NCI-H82 treated with DMSO at 0.1 percent for 48 hours (cell line): ENCODE results near the gene TWF2.

Experiments
- DNase-seq: peaks from one replicate; lab custom pipeline; 2025; ENCODE audit not compliant: unreplicated experiment; lab: John Stamatoyannopoulos, UW

Gene TWF2

DNA sequence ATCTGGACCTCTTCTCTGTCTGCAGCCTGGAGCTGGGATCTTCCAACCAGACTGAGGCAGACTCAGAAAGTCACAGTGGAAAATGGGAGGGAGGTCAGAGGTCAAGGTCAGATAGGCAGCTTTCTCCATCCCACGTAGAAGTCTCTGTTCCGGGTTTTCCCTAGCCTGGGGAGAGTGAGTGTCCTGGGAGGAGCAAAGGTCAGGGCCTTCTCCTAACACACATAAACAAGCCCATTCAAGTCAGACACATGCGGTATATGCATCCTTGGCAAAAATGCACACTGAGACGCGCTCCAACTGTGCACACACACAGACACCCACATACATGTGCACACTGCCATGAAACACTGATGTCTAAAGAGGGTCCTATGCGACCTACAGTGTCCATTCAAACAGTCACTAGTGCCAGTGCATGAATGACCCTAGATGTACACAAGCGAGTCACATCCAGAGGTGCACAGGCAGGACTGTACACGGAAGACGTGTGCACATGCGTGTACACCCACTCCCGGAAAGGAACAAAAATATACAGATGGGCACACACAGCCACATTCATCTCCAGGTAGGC lies 681 bp downstream of the TWF2 start:
- DNase-seq: no peak

DNA sequence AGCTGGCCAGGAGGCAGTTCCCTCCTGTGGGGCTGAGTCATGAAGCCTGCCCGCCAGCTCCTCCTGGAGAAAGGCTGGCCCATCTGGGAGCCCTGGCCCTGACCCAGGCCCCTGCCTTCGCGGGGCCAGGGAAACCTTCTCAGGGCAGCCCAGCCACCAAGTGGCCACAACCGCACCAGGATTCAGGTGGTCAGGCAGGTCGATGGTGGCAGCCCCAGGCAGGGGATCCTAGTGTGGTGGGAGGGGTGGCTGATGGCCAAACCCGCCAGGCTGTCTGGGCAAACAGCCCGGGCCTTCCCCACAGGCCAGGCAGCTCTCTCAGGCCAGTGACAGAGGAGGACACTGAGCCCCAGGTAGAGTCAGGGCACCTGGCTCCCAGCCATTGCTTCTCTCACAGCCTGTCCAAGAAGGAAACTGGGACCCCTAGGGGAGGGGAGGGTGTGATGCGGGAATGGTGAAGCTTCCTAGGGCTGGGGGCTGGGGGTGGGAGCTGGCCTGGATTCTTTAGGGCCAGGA lies 1.2 kb downstream of the TWF2 start:
- no peak for DNase-seq

DNA sequence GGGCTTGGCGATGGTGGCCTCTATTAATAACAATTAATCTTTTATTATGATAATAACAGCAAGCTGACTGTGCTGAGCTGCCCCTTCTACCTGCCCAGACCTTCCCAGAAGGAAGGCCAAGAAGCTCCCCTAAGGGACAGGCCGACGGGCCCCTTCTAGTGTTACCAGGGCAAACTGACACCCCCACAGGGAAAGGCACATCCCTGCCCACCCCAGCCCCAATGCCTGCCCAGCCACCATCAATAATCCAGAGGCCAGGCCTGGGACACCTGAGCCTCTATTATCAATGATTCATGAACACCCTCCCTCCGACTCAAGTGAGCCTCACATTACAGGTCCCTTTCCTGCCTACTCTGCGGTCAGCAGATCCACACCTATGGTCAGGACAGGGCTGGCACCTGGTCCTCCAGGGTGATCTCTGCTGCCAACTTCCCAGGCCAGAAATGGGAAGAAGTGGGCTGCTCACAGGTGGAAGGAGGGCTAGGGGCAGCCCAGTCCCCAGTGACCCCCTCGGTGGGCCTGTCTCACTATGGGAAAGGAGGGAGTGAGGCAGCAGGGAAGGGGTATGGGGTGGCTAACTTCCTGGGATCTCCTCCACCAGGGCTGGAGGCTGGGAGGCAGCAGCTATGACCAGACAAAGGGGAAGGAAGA lies 1.8 kb downstream of the TWF2 start:
- DNase-seq: no peak

DNA sequence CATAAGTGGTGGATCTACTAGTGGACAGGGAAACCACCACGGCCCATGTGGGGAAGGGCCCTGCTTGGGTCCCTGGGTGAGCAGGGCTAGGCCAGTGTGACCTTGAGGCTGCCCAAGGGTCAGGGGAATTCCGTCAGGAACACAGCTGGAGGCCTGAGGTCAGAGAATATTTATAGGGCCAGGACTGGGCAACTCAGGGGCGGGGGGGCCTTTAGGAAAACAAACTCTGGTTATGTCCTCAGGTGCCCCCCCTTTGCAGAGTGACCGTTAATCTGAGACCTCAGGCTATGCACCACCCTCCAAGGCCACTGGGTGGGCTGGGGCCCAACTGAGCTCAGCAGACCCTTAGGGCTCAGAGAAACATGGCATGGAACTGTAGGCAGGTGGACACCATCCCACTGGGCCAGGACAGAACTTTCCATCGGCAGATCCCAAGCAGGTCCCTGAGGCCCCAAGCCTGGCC lies 2.5 kb downstream of the TWF2 start:
- no peak for DNase-seq

DNA sequence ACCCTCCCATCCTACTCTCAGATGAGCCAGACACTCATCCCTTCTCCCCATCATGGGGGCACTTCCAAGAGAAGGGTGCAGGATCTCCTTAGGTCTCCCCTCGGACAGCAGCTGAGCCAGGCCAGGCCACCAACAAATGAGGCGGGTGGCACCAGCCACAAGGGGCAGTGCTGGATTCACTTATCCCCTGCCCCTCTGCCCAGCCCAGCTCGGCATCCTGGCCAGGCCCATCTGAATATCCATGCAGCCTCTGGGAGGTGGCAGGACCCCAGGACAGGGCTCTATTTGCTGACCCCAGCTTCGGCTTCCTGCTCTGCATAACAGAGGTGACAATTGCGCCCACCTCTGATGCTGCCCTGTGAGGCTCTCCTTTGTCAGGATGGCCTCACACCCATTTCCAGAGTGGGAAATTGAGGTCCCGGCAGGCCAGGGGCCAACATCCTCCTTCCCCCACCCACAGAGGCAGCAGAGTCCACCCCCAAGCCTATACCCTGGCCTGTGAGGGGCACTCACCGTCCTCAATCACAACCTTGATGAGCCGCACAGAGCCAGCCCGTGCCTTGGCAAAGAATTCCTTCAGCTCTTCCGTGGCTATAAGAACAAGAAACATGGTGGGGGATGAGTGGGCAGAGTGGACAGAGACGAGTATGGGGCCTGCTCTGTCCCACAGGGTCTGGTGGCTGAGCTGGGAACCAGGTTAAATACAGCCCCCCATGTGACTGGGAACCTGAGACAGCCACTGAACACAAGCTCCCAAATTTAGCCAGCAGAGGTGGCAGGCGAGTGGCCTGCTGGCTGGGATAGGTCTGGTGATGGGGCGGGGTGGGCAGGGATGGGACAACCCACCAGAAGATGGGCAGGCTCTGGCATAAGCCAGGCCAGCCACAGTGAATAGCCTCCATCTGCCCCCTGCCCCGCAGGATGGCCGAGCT lies 4.2 kb downstream of the TWF2 start:
- no peak for DNase-seq

DNA sequence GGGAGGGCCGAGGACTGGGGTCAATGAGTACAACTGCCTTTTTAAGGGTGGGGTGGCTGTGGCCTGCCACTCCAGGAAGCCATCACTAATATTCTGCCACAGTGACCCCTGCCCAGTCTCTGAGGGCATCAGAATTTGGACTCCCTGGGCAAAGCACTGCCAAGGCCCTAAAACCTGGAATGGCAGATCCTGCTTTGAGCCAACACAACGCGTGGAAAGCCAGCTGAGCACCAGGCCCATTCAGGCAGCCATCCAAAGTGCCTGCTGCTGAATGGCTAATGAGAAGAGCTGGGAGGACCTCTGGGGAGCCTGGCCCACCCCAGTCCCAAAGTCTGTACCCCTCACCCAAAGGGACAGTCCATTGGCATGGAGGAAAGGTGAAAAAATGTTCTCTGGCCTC lies 5.0 kb downstream of the TWF2 start:
- DNase-seq: no peak

DNA sequence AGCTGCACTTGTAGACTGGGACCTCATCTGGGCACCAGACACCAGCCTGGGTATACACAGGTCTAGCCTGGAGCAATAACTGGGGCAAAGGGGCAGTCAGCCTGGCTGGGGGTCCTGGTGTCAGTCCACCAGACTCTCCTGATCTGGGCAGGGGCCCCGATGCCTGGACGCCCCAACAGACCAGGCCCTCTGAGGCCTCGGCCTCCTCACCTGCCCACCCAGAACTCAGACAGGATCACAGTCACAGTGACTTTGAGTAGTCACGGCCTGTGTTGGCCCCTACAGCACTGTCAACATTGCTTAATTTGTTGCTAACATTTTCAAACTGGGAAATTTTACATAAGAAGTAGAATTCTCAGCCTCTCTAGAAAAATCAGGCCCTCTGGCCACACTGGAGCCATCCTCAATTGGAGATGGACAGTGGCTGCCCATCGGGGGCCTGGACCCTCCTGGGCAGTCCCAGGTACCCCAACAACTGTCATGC lies 5.8 kb downstream of the TWF2 start:
- no peak for DNase-seq

DNA sequence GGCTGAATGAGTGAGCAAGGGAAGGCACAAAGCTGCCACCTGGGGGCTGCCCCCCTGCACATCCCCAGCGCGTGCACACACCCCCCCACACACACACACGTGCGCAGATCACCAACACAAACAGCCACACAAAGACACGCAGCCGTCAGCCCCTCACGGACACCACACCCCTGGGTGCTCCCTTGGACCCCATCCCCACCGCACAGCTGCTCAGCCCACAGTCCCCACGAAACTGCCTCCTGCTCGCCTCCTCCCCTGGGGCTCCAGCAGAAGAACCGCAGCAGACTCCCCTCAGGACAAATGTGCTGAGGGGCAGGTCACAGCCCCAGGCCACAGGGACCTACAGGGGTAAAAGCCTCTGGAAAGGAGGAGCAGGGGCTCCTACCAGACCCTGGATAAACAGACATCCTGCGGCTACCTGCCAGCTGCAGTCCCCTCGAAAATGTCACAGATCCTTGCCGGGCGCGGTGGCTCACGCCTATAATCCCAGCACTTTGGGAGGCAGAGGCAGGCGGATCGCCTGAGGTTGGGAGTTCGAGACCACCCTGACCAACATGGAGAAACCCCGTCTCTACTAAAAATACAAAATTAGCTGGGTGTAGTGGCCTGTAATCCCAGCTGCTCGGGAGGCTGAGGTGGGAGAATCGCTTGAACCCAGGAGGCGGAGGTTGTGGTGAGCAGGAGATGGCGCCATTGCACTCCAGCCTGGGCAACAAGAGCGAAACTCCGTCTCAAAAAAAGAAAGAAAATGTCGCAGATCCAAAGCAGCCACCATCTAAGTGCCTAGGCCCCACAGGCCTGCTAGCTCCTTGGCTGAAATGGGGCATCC lies 6.5 kb downstream of the TWF2 start:
- no peak for DNase-seq

DNA sequence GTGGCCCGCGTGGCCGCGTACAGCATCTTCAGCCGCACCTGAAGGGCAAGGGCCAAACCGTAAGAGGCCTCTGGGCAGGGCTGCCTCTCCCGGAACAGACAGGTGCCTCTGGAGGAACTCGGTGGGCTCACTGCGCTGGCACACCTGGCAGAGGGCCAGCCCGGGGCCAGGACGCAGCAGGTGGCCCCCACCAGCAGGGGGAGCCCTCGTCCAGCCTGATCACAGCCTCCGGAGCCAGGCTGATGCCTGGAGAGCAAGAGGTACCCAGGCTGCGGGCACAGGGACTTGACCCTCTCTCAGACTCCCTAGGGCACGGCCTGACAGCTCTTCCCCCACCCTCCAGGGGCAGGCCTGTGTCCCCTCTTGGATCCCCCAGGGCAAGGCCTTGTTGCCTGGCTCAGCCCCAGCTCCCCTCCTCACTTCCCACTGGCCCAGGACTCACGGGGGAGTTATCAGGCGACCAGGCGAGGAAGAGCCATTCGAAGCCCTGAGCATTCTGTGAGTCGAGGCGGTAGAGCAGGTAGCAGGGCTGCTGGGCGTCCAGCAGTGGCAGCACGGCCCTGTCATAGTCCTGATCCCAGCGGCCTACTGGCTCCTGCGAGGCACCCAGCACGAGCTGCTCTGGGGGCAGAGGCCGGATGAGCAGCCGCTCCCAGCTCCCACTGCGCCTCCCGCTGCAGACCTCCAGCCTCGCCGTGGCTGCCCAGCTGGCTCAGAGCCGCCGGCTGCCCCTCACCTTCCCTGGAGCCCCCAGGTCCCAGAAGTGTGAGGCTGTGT lies 7.3 kb downstream of the TWF2 start:
- DNase-seq: no peak

DNA sequence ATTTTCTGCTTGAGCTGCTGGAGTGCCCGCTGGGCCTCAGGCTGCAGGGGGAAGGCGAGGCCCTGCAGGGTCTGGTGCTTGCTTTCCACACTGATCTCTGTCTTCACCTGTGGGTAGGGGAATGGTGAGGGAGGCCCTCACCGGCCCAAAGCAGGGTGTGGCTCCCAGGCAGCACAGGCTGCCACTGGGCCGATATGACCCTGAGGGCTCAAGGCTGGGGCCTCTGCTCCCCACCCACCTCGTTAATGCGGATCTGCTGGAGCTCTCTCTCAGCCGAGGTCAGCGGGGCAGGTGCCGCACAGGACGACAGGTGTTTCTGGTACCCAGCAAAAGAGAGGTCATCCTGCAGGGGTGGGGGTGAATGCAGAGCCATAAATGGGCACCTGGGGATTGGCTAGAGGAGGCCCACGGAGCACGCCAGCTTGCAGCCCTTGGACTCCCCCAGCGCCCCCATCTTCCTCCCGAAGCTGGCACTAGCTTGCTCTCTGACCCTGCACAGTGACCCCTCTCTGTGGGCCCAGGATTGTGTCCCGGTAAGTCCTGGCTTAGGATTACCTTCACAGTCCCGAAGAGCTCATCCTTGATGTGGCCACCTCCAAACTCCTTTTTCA lies 8.0 kb downstream of the TWF2 start:
- DNase-seq: no peak

DNA sequence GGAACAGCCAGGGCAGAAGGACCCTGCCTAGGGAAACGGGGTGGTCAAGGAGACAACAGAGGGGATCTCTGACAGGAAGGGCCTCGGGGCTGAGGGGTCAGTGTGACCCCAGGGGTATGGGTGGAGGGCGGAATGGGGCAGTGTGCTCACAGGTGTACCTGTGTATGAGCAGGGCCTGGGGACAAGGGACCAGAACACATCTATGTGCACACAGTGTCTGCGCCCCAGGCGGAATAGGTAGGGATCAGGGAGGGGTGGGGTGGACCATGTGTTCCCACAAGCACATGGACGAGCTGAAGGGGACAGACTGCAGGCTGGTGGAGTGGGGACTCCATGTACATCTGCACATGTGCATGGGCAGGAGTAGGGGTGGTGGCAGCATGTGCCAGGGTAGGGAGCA lies 8.5 kb downstream of the TWF2 start:
- no peak for DNase-seq

DNA sequence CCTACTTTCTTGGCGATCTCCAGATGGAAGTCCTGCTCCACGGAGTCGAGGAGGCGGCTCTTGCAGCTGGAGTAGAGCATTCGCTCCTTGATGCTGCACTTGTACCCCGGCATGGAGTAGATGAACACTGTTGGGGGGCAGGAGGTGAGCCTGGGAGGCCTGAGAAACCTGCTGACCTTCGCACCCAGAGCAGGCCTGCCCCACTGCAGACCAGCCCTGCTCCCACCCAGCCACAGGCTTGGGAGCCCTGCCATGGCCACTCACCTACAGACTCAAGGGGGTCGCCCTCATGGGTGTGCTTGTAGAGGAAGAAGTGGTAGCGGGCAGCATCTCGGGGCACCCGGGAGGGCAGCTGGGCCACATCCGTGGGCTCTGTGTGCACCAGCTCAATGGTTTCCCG lies 9.3 kb downstream of the TWF2 start:
- no peak for DNase-seq

DNA sequence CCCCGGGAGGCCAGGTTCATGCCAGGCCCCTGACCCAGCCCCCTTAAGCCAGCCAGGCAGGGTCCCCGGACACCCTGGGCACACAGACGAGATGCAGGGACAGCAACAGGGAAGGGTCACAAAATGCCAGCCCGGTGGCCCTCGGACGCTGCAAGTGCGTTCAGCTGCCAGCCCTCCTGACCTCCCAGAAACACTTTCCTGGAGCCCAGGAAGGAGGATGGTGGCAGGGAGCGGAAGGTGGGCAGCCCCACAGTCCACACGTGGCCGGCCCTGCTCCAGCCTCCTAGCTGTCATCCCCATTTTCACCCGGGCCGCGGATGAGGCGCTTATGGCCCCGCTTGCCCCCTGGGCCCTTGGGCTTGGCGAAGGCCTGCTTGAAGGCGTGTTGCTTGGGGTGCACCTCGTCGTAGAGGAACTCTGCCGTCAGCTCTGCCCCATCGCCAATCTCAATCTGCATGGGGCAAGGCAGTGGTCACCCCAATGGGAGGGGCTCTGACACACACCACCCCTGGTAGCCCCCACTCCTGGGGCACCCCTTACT lies 10.1 kb downstream of the TWF2 start:
- DNase-seq: no peak

DNA sequence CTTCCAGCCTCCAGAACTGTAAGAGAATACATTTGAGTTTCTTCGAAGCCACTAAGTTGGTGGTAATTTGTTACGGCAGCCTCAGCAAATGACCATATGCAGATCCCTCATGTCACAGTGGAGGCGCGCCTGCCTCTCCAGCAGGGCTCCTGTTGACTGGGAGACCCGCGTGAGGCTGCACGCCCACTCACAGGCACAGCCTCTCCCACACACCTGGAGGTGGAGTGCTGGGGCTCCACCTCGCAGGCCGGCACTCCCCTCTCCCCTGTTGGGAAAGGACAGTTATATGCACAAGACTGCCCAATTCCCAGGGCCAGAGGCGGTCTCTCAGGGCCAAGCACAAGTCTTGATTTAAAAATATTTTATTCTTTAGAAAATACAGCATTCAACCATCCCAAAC lies 10.7 kb downstream of the TWF2 start:
- no peak for DNase-seq

DNA sequence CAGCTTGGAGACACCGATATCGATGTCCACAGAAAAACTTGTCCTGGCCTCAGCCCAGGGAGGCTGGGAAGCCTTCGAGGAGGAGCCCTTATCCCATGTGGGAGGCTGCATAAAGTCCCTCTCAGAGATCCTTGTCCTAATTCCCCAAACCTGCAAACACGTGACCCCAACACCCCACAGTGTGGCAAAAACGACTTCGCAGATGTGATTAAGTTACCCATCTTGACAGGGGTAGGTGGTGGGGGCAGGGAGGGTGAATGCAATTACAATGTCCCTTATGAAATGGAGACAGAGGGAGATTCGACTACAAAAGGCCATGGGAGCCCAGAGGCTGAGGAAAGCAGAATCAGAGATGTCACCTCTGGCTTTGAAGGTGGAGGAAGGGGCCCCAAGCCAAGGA lies 11.2 kb downstream of the TWF2 start:
- DNase-seq: no peak

DNA sequence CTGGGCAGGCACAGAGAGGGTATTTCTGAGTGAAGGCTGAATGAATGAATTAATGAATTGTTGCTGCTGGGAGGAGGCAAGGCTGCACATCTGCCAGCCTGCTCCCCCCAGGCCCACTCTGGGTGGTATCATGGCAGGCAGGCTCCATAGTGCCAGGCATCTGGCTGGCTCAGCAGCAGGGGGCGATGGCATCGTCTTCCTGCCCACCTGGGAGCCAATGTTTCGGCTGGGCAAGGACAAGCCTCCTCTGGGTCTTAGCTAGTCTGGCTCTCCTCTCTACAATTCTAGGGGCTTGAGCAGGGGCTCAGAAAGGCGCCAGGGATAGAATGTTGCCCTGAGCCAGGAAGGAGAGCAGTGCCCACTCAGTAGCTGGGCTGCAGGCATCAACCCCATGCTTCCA lies 11.8 kb downstream of the TWF2 start:
- no peak for DNase-seq

DNA sequence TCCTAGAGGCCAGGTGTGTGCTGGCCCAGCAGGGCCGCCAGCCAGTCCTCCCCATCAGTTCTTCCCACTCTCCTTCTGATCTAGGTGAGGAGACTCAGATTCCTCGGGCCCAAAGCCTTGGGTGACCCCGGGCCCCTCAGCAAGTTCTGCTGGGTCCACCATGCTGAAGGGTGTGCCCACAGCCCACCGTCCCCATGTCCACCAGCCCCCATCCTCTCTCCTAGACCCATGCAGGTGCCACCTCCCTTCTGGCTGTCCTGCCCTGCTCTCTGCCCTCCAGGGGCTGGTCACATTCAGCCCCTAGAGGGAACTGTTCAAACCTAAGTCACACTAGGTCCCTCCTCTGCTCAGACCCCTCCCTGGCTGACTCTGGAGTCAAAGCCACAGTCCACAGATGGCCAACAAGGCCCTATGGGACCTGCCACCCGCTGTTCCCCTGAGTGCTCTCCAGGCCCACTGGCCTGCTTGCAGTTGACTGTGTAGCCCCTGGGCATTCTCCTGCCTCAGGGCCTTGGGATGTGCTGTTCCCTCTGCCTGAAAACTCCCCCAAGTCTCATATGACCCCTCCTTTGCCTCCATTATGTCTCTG lies 12.6 kb downstream of the TWF2 start:
- DNase-seq: no peak

DNA sequence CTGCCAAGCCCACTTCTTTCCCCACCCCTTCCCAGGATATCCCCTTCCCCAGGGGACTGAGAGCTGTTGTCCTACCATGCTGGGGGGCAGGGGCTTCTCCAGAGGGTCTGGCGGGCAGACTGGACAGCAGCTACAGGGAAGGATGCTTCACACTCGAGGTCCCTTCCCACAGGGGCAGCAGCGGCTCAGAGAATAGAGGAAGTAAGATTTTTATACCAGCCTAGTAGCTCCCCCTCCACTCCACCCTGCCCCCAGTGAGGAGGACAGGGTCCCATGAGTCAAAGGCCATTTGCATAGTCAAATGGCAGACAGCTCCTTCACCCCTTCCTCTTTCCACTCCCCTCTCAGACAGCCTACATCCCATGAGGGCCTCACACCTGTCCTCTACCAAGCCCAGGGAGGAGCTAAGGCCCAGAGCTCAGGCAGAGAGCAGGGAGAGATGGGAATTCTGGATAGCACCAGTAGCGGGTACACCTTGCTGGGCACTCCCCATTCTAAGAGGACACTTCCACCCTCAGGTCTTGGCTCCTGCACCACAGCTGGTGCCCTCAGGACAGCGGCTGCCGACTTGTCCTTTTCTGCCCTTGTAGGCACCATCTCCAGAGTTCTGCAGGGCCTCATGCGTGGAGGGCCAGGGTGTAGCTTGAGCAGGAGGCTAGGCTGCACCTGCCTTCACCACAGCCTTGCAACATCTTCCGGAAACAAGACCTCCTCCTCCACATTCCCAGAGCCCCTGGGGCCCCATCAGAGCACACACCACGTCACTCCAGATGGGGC lies 13.3 kb downstream of the TWF2 start, which contains the start of gene TLR9:
TLR9 (minus strand) TSS at position 194 of the 777 bp plus-strand sequence; CDS start at position 78, 116 bp downstream.
- DNase-seq: no peak
